Tibial artery (tissue), 4 donors: ENCODE measurements around the gene POP7.

ENCODE experiments used
- DNase-seq, 2 donors: peaks; one replicate each; pipeline ENCODE4 v3.0.0-alpha.2; 2019
- H3K27ac ChIP-seq, 2 donors: fragments of 200-600 bp; sonication (generic) in 1 of 2; 1 replicate in 1 of 2; 2 replicates in 1 of 2; pipeline ENCODE4 v1.5.1; 2018 to 2019; ENCODE audit warnings: mild to moderate bottlenecking in 1 of 2
- H3K27me3 ChIP-seq, 2 donors: fragments of 200-600 bp; sonication (generic) in 1 of 2; one replicate each; pipeline versions ENCODE4 v1.5.1 to v1.6.0; 2016 to 2019
- H3K36me3 ChIP-seq, 3 donors: fragments of 200-600 bp; sonication (generic) in 2 of 3; one replicate each; pipeline ENCODE4 v1.5.1; 2016 to 2019; ENCODE audit warnings: mild to moderate bottlenecking in 2 of 3
- H3K4me1 ChIP-seq, 4 donors: fragments of 200-600 bp; sonication (generic) in 2 of 4; 1 replicate in 3 of 4; 2 replicates in 1 of 4; pipeline ENCODE4 v1.5.1; 2016 to 2019
- H3K4me3 ChIP-seq, 2 donors: fragments of 200-600 bp; sonication (generic) in 1 of 2; 1 replicate in 1 of 2; 2 replicates in 1 of 2; pipeline ENCODE4 v1.5.1; 2018 to 2019; ENCODE audit warnings: mild to moderate bottlenecking in 2 of 2
- H3K9me3 ChIP-seq, 3 donors: fragments of 200-600 bp; sonication (generic) in 1 of 3; one replicate each; pipeline ENCODE4 v1.5.1; 2016 to 2019
- intact Hi-C: fragments of 100-400 bp; cut with DNase I; formaldehyde crosslinking; loops from one replicate; pipeline ENCODE4 v1.15.0; 2023; ENCODE audit warnings: low total_unique reads
- TF ChIP-seq, protein P1 (sequence below), 2 experiments: fragments of 200-600 bp in 1 of 2; fragments of 450-650 bp in 1 of 2; IDR thresholded peaks; one replicate each; pipeline ENCODE4 v1.5.1; 2017 to 2019; ENCODE audit warnings: antibody characterized with exemption in 2 of 2, mild to moderate bottlenecking in 1 of 2, moderate library complexity in 1 of 2

Gene POP7

DNA sequence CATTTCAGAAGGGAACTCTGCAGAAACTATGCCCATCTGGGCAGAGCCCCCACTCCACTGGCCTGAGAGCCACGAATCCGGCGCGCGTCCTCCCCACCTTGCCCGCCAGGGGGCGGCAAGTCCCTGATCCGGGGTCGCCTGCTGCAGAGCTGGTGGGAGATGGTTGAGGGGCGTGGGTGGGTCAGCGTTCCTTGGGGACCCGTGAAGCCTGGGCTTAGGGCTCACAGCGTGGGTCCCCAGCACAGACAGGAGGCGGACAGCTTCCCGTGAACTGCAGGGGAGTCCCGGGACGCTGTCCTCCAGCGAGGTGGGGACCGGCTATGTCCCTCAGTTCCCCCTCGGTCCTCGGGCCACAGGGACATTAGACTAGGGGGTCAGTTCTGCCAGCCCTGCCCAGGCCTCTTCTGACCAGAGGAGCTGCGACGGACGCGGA is 585 bp upstream of the POP7 start:
- Histone ChIP-seq H3K27me3 (no peaks in the 10 kb centered on the region), H3K36me3 (no peaks in the 10 kb centered on the region), H3K4me1 (peaks cover 0 to 21% (median 19%) of the 10 kb centered on the region in 4 donors), H3K9me3 (no peaks in the 10 kb centered on the region), H3K27ac (peak overlapping the region; percentile 90 to 96), H3K4me3 (peak overlapping the region; percentile 63 to 77)
- TF ChIP-seq, protein P1, sequence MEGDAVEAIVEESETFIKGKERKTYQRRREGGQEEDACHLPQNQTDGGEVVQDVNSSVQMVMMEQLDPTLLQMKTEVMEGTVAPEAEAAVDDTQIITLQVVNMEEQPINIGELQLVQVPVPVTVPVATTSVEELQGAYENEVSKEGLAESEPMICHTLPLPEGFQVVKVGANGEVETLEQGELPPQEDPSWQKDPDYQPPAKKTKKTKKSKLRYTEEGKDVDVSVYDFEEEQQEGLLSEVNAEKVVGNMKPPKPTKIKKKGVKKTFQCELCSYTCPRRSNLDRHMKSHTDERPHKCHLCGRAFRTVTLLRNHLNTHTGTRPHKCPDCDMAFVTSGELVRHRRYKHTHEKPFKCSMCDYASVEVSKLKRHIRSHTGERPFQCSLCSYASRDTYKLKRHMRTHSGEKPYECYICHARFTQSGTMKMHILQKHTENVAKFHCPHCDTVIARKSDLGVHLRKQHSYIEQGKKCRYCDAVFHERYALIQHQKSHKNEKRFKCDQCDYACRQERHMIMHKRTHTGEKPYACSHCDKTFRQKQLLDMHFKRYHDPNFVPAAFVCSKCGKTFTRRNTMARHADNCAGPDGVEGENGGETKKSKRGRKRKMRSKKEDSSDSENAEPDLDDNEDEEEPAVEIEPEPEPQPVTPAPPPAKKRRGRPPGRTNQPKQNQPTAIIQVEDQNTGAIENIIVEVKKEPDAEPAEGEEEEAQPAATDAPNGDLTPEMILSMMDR (IDR thresholded peaks at IDR 0.05): peak; percentile 90 to 93
- intact Hi-C loops: loop anchor here (5.0 kb wide), 1 partner anchor 147 kb away; the partner anchor contains the start of gene SLC12A9
- DNase-seq: peak; percentile 53 to 85

DNA sequence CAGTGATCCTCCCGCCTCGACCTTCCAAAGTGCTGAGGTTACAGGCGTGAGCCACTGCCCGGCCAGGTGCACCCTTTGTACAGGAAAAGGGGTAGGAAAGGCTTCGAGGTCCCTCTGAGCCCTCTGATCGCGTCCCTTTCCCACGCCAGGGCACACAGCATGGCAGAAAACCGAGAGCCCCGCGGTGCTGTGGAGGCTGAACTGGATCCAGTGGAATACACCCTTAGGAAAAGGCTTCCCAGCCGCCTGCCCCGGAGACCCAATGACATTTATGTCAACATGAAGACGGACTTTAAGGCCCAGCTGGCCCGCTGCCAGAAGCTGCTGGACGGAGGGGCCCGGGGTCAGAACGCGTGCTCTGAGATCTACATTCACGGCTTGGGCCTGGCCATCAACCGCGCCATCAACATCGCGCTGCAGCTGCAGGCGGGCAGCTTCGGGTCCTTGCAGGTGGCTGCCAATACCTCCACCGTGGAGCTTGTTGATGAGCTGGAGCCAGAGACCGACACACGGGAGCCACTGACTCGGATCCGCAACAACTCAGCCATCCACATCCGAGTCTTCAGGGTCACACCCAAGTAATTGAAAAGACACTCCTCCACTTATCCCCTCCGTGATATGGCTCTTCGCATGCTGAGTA is 871 bp downstream of the POP7 start:
- Histone ChIP-seq H3K27me3 (no peaks in the 10 kb centered on the region), H3K4me3 (peak overlapping the region; percentile 63 to 77), H3K27ac (peak overlapping the region; percentile 90 to 96), H3K9me3 (no peaks in the 10 kb centered on the region), H3K4me1 (peaks cover 0 to 21% (median 19%) of the 10 kb centered on the region in 4 donors), H3K36me3 (no peaks in the 10 kb centered on the region)
- TF ChIP-seq, protein P1 (IDR thresholded peaks at IDR 0.05): no peak
- intact Hi-C loops: loop anchor here (5.0 kb wide), 1 partner anchor 146 kb away; the partner anchor contains the start of gene SLC12A9
- DNase-seq: no peak

- H3K27me3 ChIP-seq: no peaks in the 10 kb centered on the region
- intact Hi-C loops: loop anchor here (5.0 kb wide), 1 partner anchor 144 kb away; the partner anchor contains the start of gene SLC12A9
- H3K36me3 ChIP-seq: no peaks in the 10 kb centered on the region
- DNase-seq: no peak
- peaks cover 0 to 21% (median 19%) of the 10 kb centered on the region in 4 donors for H3K4me1 ChIP-seq
- no peak overlapping the region for H3K4me3 ChIP-seq
- TF ChIP-seq, protein P1 (IDR thresholded peaks at IDR 0.05): no peak
- no peak overlapping the region for H3K27ac ChIP-seq
- H3K9me3 ChIP-seq: no peaks in the 10 kb centered on the region
Observed at GRCh38 chr7:100708395-100708794, 2.5 kb downstream of the POP7 start.

- H3K9me3 ChIP-seq: no peaks in the 10 kb centered on the region
- TF ChIP-seq, protein P1 (IDR thresholded peaks at IDR 0.05): no peak
Observed at GRCh38 chr7:100710452-100710851, 4.5 kb downstream of the POP7 start.

DNA sequence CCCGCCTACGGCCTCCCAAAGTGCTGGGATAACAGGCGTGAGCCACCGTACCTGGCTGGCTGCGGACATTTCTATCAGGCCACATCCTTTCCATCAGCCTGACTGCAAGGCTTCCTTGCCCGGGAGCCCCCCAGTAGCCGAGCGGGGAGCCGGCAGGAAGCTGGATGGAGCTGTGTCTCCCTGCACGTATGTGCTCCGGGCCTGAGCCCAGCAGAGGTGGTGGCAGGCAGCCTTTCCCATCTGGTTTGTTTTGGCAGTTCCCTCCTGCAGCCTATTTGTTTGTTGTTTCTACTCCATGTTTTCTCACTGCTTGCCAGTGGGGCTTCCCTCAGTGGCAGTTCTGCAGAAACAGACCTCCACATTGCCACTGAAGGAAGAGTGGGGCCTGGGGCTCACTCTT is 5.4 kb downstream of the POP7 start:
- H3K9me3 ChIP-seq: no peaks in the 10 kb centered on the region
- no peak overlapping the region for H3K27ac ChIP-seq
- DNase-seq: no peak
- H3K36me3 ChIP-seq: no peaks in the 10 kb centered on the region
- TF ChIP-seq, protein P1 (IDR thresholded peaks at IDR 0.05): no peak
- H3K4me3 ChIP-seq: no peak overlapping the region
- intact Hi-C loops: no loop called here
- peaks cover 0 to 3% of the 10 kb centered on the region in 2 donors for H3K27me3 ChIP-seq
- peaks cover 0 to 16% (median 13%) of the 10 kb centered on the region in 4 donors for H3K4me1 ChIP-seq

More at GRCh38 chr7:100710452-100710851, 4.5 kb downstream of the POP7 start:
- Histone ChIP-seq H3K27ac (no peak overlapping the region), H3K27me3 (no peaks in the 10 kb centered on the region), H3K4me3 (no peak overlapping the region), H3K36me3 (no peaks in the 10 kb centered on the region), H3K4me1 (peaks cover 0 to 16% (median 13%) of the 10 kb centered on the region in 4 donors)
- intact Hi-C loops: no loop called here
- no peak for DNase-seq
